Stimulated activated CD8-positive, alpha-beta memory T cell treated with anti-CD3 and anti-CD28 coated beads, Interleukin-4, amount 100 ng/mL, for 4 hours (primary cell): ENCODE results near the gene MRPL50.

Experiments used
- DNase-seq, 2 donors: peaks; one replicate each; pipeline ENCODE4 v3.0.0-alpha.2; 2020; ENCODE audit warnings: low read depth in 2 of 2, low spot score in 1 of 2

Gene MRPL50

GRCh38 chr9:101380295-101380694 is 18.1 kb downstream of the MRPL50 start:
- DNase-seq, result no peak

- no peak for DNase-seq
Measured at GRCh38 chr9:101376111-101376848, 22.1 kb downstream of the MRPL50 start.

- no peak for DNase-seq
Measured at GRCh38 chr9:101375546-101375945, 22.9 kb downstream of the MRPL50 start.

- no peak for DNase-seq
Measured at GRCh38 chr9:101372327-101373118, 25.9 kb downstream of the MRPL50 start.

- no peak for DNase-seq
Measured at GRCh38 chr9:101371813-101372212, 26.6 kb downstream of the MRPL50 start.

- no peak for DNase-seq
Measured at GRCh38 chr9:101369884-101370531, 28.4 kb downstream of the MRPL50 start.

GRCh38 chr9:101369286-101369685 is 29.1 kb downstream of the MRPL50 start:
- DNase-seq, result no peak

- DNase-seq, result no peak
Measured at GRCh38 chr9:101367323-101367722, 31.1 kb downstream of the MRPL50 start.

GRCh38 chr9:101366038-101366756 is 32.2 kb downstream of the MRPL50 start:
- DNase-seq, result no peak

- no peak for DNase-seq
Measured at GRCh38 chr9:101365181-101365580, 33.2 kb downstream of the MRPL50 start.

- no peak for DNase-seq
Measured at GRCh38 chr9:101362450-101362849, 36.0 kb downstream of the MRPL50 start.

GRCh38 chr9:101360647-101361046 is 37.8 kb downstream of the MRPL50 start:
- no peak for DNase-seq

- DNase-seq, result no peak
Measured at GRCh38 chr9:101359679-101360078, 38.7 kb downstream of the MRPL50 start.

GRCh38 chr9:101356619-101357018 is 41.8 kb downstream of the MRPL50 start:
- no peak for DNase-seq

GRCh38 chr9:101354765-101355708 is 43.4 kb downstream of the MRPL50 start:
- no peak for DNase-seq

- no peak for DNase-seq
Measured at GRCh38 chr9:101354143-101354764, 44.2 kb downstream of the MRPL50 start.

- DNase-seq, result no peak
Measured at GRCh38 chr9:101353683-101354082, 44.7 kb downstream of the MRPL50 start.

- no peak for DNase-seq
Measured at GRCh38 chr9:101352892-101353463, 45.4 kb downstream of the MRPL50 start.

GRCh38 chr9:101350285-101350684 is 48.1 kb downstream of the MRPL50 start:
- DNase-seq, result no peak
